Activated T-helper 1 cell treated with anti-CD3 and anti-CD28 coated beads, Interleukin-12 subunit alpha, Interleukin-12 subunit beta, Interleukin-2, Interleukin-4 antibody, amounts not matched to agents 30 ng/mL and 10 ng/mL and 1 ng/mL, durations not matched to agents 14 hours and 24 hours and 36 hours (primary cell): ENCODE measurements around the gene ICA1. TPM values are rescaled to one million over a fixed set of nuclear protein-coding genes. Genes with fewer than 3 reads are reported as not detected.

ENCODE experiments used
- DNase-seq: peaks from one replicate; pipeline ENCODE4 v3.0.0; 2021; ENCODE audit warnings: low spot score
- H3K27ac Mint-ChIP-seq: one replicate; pipeline ENCODE4 v1.8.0; 2021; ENCODE audit warnings: mild to moderate bottlenecking, mixed read lengths
- H3K27me3 Mint-ChIP-seq: one replicate; pipeline ENCODE4 v1.8.0; 2022; ENCODE audit warnings: mild to moderate bottlenecking, moderate library complexity, mixed read lengths; ENCODE audit not compliant: insufficient read depth
- H3K36me3 Mint-ChIP-seq: one replicate; pipeline ENCODE4 v1.8.0; 2021; ENCODE audit warnings: low read depth, mixed read lengths
- H3K4me1 Mint-ChIP-seq: one replicate; pipeline ENCODE4 v1.8.0; 2021; ENCODE audit warnings: low read depth, mixed read lengths
- H3K4me3 Mint-ChIP-seq: one replicate; pipeline ENCODE4 v1.8.0; 2021; ENCODE audit warnings: mild to moderate bottlenecking, moderate library complexity, mixed read lengths
- H3K9me3 Mint-ChIP-seq: one replicate; pipeline ENCODE4 v1.8.0; 2021; ENCODE audit warnings: mixed read lengths
- intact Hi-C: fragments of 100-400 bp; cut with micrococcal nuclease; formaldehyde crosslinking; loops from one replicate; pipeline ENCODE4 v1.15.1; 2024
- total RNA-seq: library from RNA; stranded (reverse); gene quantifications from 2 replicates; pipeline ENCODE4 v1.2.3, GENCODE V29; 2022

Gene ICA1
- total RNA-seq, 1 donor from 2014 or later = 1.9 TPM

- no peak for DNase-seq
- Mint-ChIP-seq H3K27me3 (peaks cover 25% of the 10 kb centered on the region), H3K9me3 (no peaks in the 10 kb centered on the region), H3K4me3 (no peak overlapping the region), H3K36me3 (no peaks in the 10 kb centered on the region), H3K4me1 (no peaks in the 10 kb centered on the region), H3K27ac (no peak overlapping the region)
- intact Hi-C loops = no loop called here
Measured at GRCh38 chr7:8232999-8233847, 28.7 kb downstream of the ICA1 start.

GRCh38 chr7:8229927-8230326 is 32.0 kb downstream of the ICA1 start:
- H3K27me3 Mint-ChIP-seq = peaks cover 27% of the 10 kb centered on the region
- no peaks in the 10 kb centered on the region for H3K4me1 Mint-ChIP-seq

DNA sequence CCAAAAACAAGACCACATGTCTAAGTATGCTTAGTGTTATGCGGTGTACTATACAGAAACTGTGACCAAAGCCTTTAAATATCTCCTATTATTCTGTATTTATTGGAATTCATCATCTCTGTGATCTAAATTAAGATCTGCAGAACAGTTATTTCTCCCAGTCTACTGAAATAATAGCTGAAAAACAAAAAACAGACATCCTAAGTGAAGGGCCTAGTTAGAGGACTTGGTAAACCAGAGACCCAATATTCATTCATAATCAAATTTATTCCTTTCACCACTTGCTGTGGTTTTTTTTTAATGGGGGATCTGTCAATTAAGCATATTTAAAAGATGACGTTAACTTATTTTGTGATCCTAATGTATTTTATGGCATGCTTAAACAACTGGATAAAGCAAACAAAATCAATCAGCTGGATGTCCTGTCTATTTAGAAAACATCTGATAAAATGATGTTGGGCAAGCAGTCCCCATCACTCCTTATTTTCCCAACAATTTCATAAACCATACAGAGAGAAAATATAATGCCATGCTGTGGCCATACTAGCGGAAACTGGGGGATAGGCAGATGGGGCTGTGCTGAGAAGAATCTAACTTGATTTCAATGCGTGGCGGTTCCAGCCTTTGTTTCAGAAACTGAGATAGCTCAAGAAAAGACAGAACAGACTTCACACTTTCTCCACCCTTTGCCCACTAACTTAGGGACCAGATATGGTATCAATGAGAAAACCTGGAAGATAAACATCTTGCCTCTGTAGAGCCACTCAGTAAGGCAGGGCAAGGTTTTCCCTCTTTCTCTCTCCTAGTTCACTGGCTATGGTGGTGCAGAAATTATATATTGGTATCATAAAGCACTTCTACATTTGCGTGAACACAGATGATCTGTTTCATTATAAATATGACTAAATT is 32.9 kb downstream of the ICA1 start:
- Mint-ChIP-seq H3K4me1 (no peaks in the 10 kb centered on the region), H3K27me3 (peaks cover 22% of the 10 kb centered on the region), H3K9me3 (no peaks in the 10 kb centered on the region), H3K36me3 (no peaks in the 10 kb centered on the region), H3K4me3 (no peak overlapping the region), H3K27ac (no peak overlapping the region)
- no peak for DNase-seq
- intact Hi-C loops = no loop called here

More at GRCh38 chr7:8229927-8230326, 32.0 kb downstream of the ICA1 start:
- no peaks in the 10 kb centered on the region for H3K36me3 Mint-ChIP-seq
- H3K9me3 Mint-ChIP-seq = no peaks in the 10 kb centered on the region
- H3K27ac Mint-ChIP-seq = no peak overlapping the region
- intact Hi-C loops = no loop called here
- H3K4me3 Mint-ChIP-seq = no peak overlapping the region
- no peak for DNase-seq

- no peak for DNase-seq
- H3K27me3 Mint-ChIP-seq = peaks cover 21% of the 10 kb centered on the region
- H3K27ac Mint-ChIP-seq = no peak overlapping the region
- intact Hi-C loops = no loop called here
- no peaks in the 10 kb centered on the region for H3K9me3 Mint-ChIP-seq
- H3K4me1 Mint-ChIP-seq = no peaks in the 10 kb centered on the region
- H3K36me3 Mint-ChIP-seq = no peaks in the 10 kb centered on the region
- H3K4me3 Mint-ChIP-seq = no peak overlapping the region
Measured at GRCh38 chr7:8228068-8228467, 33.9 kb downstream of the ICA1 start.

DNA sequence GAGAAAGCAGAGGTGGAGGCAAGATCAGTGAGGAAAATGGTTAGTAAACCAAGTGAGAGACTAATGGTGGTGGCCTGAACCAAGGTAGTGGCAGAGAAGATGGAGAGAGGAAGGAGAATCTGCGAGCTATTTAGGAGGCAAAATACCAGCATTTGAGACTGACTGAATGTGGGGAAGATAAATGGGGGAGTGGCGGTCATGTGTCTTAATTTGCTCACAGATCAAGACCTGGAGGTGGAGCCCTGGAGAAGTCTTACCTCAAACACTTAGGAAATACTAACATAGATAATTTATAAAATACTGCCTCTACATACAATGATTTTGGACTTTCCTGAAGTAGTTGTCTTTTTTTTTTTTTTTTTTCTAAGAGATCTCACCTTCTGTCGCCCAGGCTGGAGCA is 34.7 kb downstream of the ICA1 start:
- intact Hi-C loops = no loop called here
- no peak for DNase-seq
- peaks cover 21% of the 10 kb centered on the region for H3K27me3 Mint-ChIP-seq
- no peak overlapping the region for H3K4me3 Mint-ChIP-seq
- no peaks in the 10 kb centered on the region for H3K9me3 Mint-ChIP-seq
- no peaks in the 10 kb centered on the region for H3K36me3 Mint-ChIP-seq
- no peaks in the 10 kb centered on the region for H3K4me1 Mint-ChIP-seq
- H3K27ac Mint-ChIP-seq = no peak overlapping the region

GRCh38 chr7:8226501-8226900 is 35.5 kb downstream of the ICA1 start:
- H3K9me3 Mint-ChIP-seq = no peaks in the 10 kb centered on the region
- no peak for DNase-seq
- H3K27ac Mint-ChIP-seq = no peak overlapping the region
- H3K36me3 Mint-ChIP-seq = no peaks in the 10 kb centered on the region
- H3K4me1 Mint-ChIP-seq = no peaks in the 10 kb centered on the region
- intact Hi-C loops = no loop called here
- no peak overlapping the region for H3K4me3 Mint-ChIP-seq
- H3K27me3 Mint-ChIP-seq = peaks cover 21% of the 10 kb centered on the region

DNA sequence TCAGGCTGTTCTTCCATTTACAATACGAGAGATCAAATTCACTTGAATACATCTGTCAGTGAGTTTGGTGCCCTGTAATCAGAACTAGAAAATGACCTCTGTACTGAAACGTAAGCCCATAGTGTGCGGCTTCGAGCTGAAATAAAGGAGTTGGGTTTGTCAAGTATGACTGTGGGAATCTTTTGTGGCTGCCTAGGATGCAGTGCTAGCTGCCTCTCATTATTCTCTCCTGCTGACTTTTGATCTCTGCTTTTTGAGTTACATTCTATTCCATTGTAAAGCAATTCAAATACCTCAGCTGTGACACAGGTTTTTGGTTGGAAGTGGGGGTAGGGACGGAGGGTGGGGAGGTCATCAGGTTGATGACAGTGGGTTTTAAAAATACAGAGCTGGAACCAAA is 40.4 kb downstream of the ICA1 start:
- intact Hi-C loops = no loop called here
- no peak for DNase-seq
- H3K4me1 Mint-ChIP-seq = peaks cover 5% of the 10 kb centered on the region
- H3K36me3 Mint-ChIP-seq = no peaks in the 10 kb centered on the region
- H3K27me3 Mint-ChIP-seq = peaks cover 15% of the 10 kb centered on the region
- no peaks in the 10 kb centered on the region for H3K9me3 Mint-ChIP-seq
- H3K27ac Mint-ChIP-seq = no peak overlapping the region
- no peak overlapping the region for H3K4me3 Mint-ChIP-seq

GRCh38 chr7:8221101-8221495 is 40.9 kb downstream of the ICA1 start:
- Mint-ChIP-seq H3K4me1 (peaks cover 5% of the 10 kb centered on the region), H3K36me3 (no peaks in the 10 kb centered on the region), H3K4me3 (no peak overlapping the region), H3K9me3 (no peaks in the 10 kb centered on the region), H3K27me3 (peaks cover 11% of the 10 kb centered on the region), H3K27ac (no peak overlapping the region)
- intact Hi-C loops = no loop called here
- no peak for DNase-seq

DNA sequence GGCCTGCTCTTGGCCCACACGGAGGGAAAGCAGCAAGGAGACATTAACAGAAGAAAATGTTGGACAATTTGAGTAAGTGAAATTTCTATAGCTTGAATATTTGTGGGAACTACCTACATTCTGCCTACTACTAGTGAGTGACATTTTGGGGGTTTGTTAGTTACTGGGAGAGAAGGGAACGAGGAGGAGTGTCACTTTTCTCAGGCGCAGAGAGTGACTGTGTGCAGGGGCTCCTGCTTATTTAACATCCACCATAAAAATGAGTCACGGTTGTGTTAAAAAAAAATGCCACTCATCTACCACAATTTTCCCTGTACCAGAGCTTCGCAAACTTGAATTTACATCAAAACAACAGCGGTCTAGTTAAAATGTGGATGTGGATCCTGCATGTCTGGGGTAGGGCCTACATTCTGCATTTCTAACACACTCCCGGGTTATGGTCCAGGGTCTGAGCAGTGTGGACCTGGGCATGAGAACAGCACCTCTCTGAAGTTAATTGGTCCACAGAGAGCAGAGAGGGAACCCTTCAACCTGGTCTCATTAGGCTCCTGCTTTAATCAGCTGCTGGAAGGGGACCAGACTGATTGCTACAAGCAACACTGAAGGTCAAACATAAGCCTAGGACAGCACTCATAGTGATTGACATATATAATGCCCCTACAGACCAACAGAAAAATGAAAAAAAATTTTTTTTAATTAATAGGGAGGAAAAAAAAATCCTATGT is 41.4 kb downstream of the ICA1 start:
- peaks cover 5% of the 10 kb centered on the region for H3K4me1 Mint-ChIP-seq
- intact Hi-C loops = no loop called here

GRCh38 chr7:8217200-8218068 is 44.5 kb downstream of the ICA1 start:
- H3K4me1 Mint-ChIP-seq = peaks cover 11% of the 10 kb centered on the region
- H3K36me3 Mint-ChIP-seq = no peaks in the 10 kb centered on the region
- H3K4me3 Mint-ChIP-seq = no peak overlapping the region
- peak; percentile 11 for DNase-seq
- peaks cover 2% of the 10 kb centered on the region for H3K27me3 Mint-ChIP-seq
- intact Hi-C loops = loop anchor here (1.0 to 2.0 kb wide), 8 partner anchors 41 to 1114 kb away; no protein-coding TSS in a partner anchor
- H3K9me3 Mint-ChIP-seq = no peaks in the 10 kb centered on the region
- no peak overlapping the region for H3K27ac Mint-ChIP-seq

More for the DNA sequence above, 41.4 kb downstream of the ICA1 start:
- Mint-ChIP-seq H3K27me3 (peaks cover 7% of the 10 kb centered on the region), H3K27ac (no peak overlapping the region), H3K4me3 (no peak overlapping the region), H3K36me3 (no peaks in the 10 kb centered on the region), H3K9me3 (no peaks in the 10 kb centered on the region)
- DNase-seq = no peak

DNA sequence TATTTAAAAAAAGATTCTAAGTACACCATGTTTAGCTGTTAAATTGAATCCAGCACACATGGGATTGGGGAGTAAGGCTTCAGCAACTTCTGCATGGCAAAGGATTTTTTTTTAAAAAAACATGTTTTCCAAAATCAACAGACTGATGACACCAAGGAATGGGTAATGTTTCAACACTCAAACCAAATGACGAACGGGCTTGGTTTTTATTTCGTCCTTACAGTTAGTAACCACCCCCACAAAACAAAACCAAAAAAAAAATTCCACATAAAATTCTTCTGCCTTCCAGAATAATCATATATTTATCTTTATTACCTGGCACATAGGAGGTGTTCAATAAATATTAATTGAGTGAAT is 45.7 kb downstream of the ICA1 start:
- no peak for DNase-seq
- Mint-ChIP-seq H3K27ac (no peak overlapping the region), H3K27me3 (peaks cover 2% of the 10 kb centered on the region), H3K4me1 (peaks cover 11% of the 10 kb centered on the region), H3K4me3 (no peak overlapping the region), H3K36me3 (no peaks in the 10 kb centered on the region), H3K9me3 (no peaks in the 10 kb centered on the region)
- intact Hi-C loops = loop anchor here (2.0 kb wide), 1 partner anchor 676 kb away; no protein-coding TSS in a partner anchor
